Stimulated activated CD8-positive, alpha-beta memory T cell treated with anti-CD3 and anti-CD28 coated beads, Interleukin-12 subunit alpha, Interleukin-12 subunit beta, amount 100 ng/mL, for 1 hour (primary cell): ENCODE measurements around the gene ZNF451.
"Not testable (repeated sequence)": the region's sequence is repeated elsewhere in the genome, so short reads cannot be mapped to it uniquely, and the experiment has no call there.

Source experiments
- DNase-seq: peaks from one replicate; pipeline ENCODE4 v3.0.0-alpha.2; 2020; ENCODE audit warnings: low read depth

Gene ZNF451

GRCh38 chr6:57089687-57090457 lies at the start of gene ZNF451:
TSS of gene ZNF451 (plus strand) at chr6:57090188. CDS start at chr6:57090254, 66 bp downstream.
- peak; percentile 93 for DNase-seq

- not testable (repeated sequence) for DNase-seq
Measured at GRCh38 chr6:57044061-57044460, 45.9 kb upstream of the ZNF451 start.

- DNase-seq: no peak
Measured at GRCh38 chr6:57044568-57044967, 45.4 kb upstream of the ZNF451 start.

GRCh38 chr6:57046332-57047256 lies 43.4 kb upstream of the ZNF451 start, which contains the start of gene KIAA1586:
TSS of gene KIAA1586 (plus strand) at chr6:57046693. CDS start at chr6:57046756, 63 bp downstream.
- peak; percentile 65 for DNase-seq

- DNase-seq: not testable (repeated sequence)
Measured at GRCh38 chr6:57047257-57047585, 42.8 kb upstream of the ZNF451 start.

GRCh38 chr6:57047859-57048258 lies 42.1 kb upstream of the ZNF451 start:
- not testable (repeated sequence) for DNase-seq

- no peak for DNase-seq
Measured at GRCh38 chr6:57048577-57048976, 41.4 kb upstream of the ZNF451 start.

GRCh38 chr6:57063847-57064246 lies 26.1 kb upstream of the ZNF451 start:
- DNase-seq: no peak

- DNase-seq: no peak
Measured at GRCh38 chr6:57064809-57065208, 25.2 kb upstream of the ZNF451 start.

GRCh38 chr6:57068061-57068460 lies 21.9 kb upstream of the ZNF451 start:
- no peak for DNase-seq

GRCh38 chr6:57069228-57069627 lies 20.8 kb upstream of the ZNF451 start:
- no peak for DNase-seq

GRCh38 chr6:57069920-57070331 lies 20.1 kb upstream of the ZNF451 start:
- no peak for DNase-seq

GRCh38 chr6:57072108-57072507 lies 17.9 kb upstream of the ZNF451 start:
- no peak for DNase-seq

- no peak for DNase-seq
Measured at GRCh38 chr6:57074383-57074782, 15.6 kb upstream of the ZNF451 start.

- no peak for DNase-seq
Measured at GRCh38 chr6:57075092-57075491, 14.9 kb upstream of the ZNF451 start.

GRCh38 chr6:57078531-57079207 lies 11.3 kb upstream of the ZNF451 start:
- no peak for DNase-seq

- no peak for DNase-seq
Measured at GRCh38 chr6:57085471-57085870, 4.5 kb upstream of the ZNF451 start.

GRCh38 chr6:57086843-57087242 lies 3.1 kb upstream of the ZNF451 start:
- DNase-seq: no peak

GRCh38 chr6:57087916-57088315 lies 2.1 kb upstream of the ZNF451 start:
- DNase-seq: no peak

- DNase-seq: no peak
Measured at GRCh38 chr6:57089265-57089664, 723 bp upstream of the ZNF451 start.

GRCh38 chr6:57090458-57091067 lies 575 bp downstream of the ZNF451 start:
- DNase-seq: not testable (repeated sequence)

GRCh38 chr6:57091375-57091774 lies 1.4 kb downstream of the ZNF451 start:
- not testable (repeated sequence) for DNase-seq
